GM18507 (cell line): Measurements from ENCODE around the gene POM121C.
A peak's percentile ranks its signal among the peaks of the same experiment; 100 is the strongest.
"Not testable (repeated sequence)": the region's sequence is repeated elsewhere in the genome, so short reads cannot be mapped to it uniquely, and the experiment has no call there.

ENCODE experiments used
- DNase-seq: peaks from one replicate; pipeline ENCODE4 v3.0.0; 2011; ENCODE audit warnings: low read depth; ENCODE audit not compliant: insufficient read length; ENCODE audit errors: extremely low spot score
- FAIRE-seq: peaks from 2 replicates; lab custom pipeline; 2011; peaks lifted over from hg19 to GRCh38; lab: Jason Lieb, UNC

POM121C gene

DNA sequence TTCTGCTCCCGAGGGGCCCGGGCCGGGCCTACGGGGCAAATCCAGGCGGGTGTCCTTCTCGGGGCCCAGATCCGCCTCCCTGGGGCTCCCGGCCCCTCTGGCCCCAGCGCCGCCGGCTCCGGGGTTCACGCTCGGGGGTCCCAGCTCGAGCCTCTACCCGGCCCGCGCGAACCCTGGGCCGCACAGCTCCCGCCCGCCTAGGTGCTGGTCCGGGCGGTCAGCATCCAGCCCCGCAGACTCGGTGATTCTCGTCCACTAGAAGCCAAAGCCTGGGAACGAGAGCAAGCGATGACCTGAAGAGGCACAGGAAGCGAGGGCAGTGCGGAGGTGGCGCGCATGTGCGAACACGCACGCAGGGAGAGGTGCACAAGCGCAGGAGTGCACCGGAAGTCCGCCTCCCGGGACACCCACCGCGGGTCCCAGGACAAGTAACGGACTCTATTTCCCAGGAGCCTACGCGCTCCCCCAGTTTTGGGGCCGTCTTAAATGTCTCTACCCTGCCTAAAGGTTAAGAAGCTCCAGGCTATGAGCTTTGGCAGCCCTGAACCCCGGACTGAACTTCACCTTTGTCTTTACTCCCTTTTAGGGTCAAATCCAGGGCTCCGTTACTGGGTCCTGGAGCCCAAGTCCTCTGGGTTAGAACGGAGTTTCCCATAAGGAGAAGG is at the start of gene POM121C:
Gene POM121C (minus strand): TSS at position 321 of the 665 bp plus-strand sequence. CDS start 44,803 bp downstream, outside the sequence.
- FAIRE-seq (peak; percentile 71), DNase-seq (peak; percentile 70)

DNA sequence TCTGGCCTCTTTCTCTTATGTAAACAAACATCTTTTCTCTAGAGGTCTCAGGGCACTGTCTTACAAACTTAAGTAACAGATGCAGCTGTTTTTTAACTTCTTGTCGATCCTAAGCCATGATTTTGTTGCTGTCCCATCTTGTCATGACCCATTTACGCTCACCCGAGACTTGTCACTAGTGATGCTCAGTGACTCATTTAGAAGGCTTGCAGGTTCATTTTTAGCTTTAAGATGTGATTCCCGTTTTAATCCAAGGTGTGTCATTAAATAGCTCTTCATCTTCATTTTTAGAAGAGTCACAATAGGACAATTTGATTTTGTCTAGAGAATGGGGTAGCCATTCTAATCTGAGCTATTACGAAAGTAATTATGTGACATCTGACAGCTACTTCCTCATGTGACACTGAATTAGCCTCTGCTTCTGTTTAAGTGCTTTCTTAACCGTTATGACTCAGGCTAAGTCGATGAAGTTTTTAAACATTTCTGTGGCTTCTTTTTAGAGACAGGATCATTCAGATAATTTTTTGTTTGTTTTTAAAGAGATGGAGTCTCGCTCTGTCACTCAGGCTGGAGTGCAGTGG is 48.7 kb upstream of the POM121C start:
- peak; percentile 74 for FAIRE-seq
- peak; percentile 46 for DNase-seq

DNA sequence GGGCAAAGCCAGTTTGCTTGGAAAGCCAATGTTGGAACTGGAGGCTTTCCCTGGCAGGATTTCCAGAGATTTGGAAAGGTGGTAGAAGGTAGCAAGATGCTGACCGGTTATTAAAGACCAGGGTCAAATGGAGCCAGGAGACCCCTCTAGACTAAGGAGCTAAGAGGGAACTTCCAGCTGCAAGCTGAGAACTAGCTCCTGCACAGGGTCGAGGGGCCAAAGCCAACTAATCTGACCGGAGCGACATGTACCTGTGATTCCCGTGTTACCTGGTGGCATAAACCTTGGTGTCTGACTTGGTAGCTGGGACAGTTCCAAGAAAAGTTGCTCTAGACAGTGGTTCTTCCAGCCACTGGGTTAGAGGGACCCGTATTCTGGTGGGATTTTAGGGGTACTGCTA is 47.8 kb upstream of the POM121C start:
- DNase-seq: no peak
- FAIRE-seq: no peak

DNA sequence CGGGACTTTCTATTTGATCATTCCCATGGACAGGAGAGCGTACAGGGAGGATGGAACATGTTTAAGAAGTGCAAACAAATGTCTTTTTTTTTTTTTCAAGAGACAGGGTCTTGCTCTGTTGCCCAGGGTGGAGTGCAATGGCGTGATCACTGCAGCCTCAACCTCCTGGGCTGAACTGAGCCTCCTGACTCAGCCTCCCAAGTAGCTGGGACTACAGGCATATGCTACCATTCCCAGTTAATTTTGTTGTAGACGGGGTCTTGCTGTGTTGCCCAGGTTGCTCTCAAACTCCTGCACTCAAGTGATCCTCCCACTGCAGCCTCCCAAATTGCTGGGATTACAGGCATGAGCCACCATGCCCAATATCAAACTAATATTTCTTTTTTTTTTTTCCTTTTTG is 46.5 kb upstream of the POM121C start:
- DNase-seq (no peak), FAIRE-seq (no peak)

DNA sequence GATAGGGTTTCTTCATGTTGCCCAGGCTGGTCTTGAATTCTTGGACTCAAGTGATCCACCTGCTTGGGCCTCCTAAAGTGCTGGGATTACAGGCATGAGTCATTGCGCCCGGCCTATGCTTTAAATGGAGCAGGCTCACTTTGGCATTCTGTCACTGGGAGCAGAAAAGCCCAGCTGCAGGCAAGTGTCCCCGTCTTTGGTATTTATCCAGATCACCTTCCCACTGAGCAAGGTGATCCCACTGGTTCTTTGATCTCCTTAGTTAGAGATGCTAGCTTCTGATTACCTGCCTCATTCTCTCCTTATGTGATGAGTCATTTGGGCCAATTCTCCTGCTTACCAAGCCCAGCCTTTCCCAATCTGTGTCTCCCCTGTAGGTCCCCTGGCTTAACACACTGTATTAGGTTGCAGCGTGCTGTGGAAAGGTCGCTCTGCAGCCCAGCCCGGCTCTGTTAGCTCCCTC is 45.3 kb upstream of the POM121C start:
- DNase-seq (no peak), FAIRE-seq (no peak)

DNA sequence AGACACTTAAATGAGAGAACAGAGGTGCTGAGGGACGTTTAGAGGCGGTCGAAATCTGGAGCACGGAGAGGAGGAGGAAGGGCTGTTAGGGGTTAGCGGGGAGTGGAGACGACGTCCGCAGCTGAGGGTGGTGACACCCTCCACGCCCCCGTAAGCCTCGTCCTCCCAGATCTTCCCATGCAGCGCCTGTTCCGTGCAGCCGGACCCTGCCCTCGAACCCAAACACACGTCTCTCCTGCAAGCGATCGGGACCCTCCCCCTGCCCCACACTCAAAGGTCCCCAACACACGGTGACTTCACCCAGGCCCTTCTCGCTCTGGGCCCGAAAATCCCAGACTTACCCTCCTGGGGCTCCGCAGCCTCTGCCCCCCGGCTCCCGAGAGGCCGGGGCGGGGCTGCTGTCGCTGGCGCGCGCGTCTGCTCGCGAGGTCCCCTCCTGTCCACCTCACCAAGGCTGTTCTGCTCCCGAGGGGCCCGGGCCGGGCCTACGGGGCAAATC is 41.2 kb upstream of the POM121C start:
- not testable (repeated sequence) for FAIRE-seq, DNase-seq

DNA sequence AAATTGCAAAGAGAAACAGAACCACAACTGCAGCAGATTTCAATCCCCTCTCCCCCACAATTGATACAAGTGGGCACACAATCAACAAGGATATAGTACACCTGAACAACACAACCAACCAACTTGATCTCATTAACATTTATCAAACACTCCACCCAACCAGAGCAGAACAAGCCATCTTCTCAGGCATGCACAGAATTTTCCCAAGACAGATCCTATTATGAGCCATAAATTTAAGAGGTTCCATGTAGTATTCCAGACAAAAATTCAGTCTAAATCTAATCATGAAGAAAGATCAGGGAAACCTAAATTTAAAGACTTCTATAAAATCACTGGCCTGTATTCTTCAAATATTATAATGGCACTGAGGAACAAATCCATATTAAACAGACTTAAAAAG is 35.6 kb upstream of the POM121C start:
- not testable (repeated sequence) for DNase-seq, FAIRE-seq

DNA sequence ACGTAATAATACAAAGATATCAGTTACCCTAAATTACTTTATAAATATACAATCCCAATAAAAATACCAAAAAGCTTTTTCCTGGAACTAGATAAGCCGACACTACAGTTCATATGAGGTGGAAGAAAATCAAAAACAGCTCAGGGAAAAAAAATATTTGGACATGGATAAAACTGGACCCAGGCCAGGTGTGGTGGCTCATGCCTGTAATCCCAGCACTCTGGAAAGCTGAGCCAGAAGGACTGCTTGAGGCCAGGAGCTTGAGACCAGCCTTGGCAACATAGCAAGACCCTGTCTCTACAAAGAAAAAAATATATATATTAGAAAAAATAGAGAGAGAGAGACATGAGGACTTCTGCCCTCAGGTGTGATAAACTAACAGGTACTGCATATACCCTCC is 32.7 kb upstream of the POM121C start:
- FAIRE-seq, DNase-seq: not testable (repeated sequence)

DNA sequence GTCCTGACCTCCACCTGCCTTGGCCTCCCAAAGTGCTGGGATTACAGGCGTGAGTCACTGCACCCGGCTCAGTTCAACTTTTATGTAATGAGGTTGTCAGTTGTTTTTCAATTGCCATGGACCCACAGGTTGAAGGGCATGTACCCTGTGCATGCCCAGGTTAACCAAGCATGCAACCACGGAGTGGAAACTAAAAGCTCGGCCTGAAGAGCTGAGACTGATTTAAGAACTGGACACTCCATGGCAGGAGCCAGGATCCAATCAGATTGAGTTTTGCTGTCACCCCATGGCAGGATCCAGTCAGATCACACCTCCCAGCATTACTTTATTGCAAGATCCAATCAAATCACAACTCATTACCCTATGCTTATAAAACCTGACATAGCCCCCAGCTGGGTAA is 22.9 kb upstream of the POM121C start:
- not testable (repeated sequence) for FAIRE-seq, DNase-seq

DNA sequence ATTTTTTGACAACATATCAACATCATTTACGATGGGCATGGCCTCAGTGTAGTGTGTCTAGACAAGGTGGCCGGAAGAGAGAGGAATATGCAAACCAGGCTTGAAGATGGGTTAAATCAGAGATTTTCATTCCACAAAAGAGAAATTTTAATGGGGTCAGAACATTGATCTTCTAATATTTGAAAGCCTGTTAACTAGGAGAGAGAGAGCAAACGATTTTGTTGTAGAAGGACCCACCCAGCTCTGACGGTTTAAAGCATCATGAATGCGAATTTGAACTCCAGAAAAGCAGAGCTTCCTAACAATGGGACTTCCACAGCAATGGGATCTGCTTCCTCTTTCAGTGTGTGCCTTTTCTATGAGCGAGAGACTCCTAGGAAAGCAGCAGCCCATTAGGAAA is 5.9 kb upstream of the POM121C start, which contains the start of gene SPDYE5:
Gene SPDYE5 (plus strand): TSS at position 301 of the 400 bp plus-strand sequence. CDS start 1,728 bp downstream, outside the sequence.
- FAIRE-seq, DNase-seq: not testable (repeated sequence)

DNA sequence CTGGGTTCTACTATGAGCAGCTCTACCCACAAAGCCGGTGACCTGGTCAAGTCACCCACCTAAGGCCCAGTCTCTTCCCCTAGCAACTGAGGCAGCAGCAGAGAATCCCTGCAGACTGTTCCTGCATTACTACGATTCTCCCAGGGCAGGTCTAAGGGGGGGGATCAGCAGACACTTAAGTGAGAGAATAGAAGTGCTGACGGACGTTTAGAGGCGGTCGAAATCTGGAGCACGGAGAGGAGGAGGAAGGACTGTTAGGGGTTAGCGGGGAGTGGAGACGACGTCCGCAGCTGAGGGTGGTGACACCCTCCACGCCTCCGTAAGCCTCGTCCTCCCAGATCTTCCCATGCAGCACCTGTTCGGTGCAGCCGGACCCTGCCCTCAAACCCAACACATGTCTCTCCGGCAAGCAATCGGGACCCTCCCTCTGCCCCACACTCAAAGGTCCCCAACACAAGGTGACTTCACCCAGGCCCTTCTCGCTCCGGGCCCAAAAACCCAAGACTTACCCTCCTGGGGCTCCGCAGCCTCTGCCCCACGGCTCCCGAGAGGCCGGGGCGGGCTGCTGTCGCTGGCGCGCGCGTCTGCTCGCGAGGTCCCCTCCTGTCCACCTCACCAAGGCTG is 632 bp downstream of the POM121C start:
- not testable (repeated sequence) for DNase-seq, FAIRE-seq

DNA sequence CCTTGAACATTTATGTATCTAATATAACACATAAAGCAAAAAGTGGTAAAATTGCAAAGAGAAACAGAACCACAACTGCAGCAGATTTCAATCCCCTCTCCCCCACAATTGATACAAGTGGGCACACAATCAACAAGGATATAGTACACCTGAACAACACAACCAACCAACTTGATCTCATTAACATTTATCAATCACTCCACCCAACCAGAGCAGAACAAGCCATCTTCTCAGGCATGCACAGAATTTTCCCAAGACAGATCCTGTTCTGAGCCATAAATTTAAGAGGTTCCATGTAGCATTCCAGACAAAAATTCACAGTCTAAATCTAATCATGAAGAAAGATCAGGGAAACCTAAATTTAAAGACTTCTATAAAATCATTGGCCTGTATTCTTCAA is 5.8 kb downstream of the POM121C start:
- not testable (repeated sequence) for DNase-seq, FAIRE-seq

DNA sequence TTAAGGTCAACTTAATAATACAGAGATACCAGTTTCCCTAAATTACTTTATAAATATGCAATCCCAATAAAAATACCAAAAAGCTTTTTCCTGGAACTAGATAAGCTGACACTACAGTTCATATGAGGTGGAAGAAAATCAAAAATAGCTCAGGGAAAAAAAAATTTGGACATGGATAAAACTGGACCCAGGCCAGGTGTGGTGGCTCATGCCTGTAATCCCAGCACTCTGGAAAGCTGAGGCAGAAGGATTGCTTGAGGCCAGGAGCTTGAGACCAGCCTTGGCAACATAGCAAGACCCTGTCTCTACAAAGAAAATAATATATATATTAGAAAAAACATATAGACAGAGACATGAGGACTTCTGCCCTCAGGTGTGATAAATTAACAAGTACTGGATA is 8.6 kb downstream of the POM121C start:
- FAIRE-seq, DNase-seq: not testable (repeated sequence)

DNA sequence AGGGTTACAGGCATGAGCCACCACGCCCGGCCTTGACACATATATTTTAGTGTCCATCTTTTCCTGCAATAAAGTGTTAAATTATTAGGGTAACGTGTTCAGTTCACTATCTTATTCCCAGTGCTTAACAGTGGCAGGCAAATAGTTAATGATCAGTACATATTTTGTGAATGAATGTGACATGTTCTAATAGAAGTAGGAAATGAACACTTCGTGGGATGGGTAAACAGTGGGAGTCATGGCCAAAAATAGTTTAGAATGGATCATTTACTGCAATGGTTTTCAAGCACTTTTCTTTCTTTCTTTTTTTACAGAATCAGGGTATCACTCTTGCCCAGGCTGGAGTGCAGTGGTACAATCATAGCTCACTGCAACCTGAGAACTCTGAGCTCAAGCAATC is 15.9 kb downstream of the POM121C start:
- not testable (repeated sequence) for FAIRE-seq

DNA sequence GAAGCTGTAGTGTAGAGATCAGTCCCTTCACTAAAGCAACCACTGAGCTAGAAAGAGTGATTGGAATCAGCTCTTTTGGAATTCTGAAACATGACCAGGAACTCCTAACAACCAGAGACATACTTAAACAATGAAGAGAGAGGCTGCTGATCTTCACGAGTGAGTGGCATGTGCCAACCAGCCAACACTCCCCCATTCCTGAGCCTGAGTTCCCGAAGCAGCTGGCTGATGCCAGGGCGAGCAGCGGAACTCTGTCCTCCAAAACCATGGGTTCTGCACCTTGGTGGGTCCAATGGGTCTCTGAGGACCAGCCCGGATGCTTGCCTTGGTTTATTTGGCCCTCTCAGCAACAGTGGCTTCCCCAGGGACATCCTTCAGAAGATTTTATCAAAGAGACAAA is 25.6 kb downstream of the POM121C start:
- not testable (repeated sequence) for DNase-seq, FAIRE-seq

More for the DNA sequence above, 15.9 kb downstream of the POM121C start:
- DNase-seq: not testable (repeated sequence)

DNA sequence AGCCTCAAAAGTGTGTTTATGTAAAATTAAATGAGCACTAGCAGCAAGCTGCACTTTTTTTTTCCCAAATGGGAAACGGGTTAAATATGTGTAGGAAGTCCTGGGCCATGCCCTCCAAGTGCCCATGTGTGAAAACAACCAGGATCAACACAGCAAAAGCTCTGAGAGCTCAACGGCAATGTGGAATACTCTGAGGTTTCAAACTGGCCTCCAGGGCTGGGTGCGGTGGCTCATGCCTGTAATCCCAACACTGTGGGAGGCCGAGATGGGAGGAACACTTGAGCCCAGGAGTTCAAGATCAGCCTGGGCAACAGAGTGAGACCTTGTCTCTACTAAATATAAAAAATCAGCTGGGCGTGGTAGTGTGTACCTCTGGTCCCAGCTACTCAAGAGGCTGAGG is 28.1 kb downstream of the POM121C start:
- DNase-seq, FAIRE-seq: not testable (repeated sequence)

DNA sequence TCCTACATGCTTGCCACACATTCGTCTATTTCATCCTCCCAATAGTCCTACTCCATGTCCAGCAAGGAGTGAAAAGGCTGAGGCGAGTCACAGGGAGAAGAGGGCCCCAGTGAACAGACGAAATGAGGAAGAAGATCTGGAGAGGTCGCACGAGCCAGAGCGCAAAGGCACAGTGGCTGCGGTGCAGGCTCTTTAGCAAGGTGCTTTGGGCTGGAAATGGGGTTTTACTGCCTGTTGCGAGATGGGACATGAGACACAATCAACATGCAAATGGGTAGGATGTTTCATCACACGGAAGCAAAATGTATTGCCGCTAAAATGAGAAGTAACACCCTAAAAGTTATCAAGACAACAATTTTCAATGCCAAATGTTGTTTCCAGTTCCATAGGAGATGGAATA is 29.7 kb downstream of the POM121C start:
- not testable (repeated sequence) for FAIRE-seq, DNase-seq

DNA sequence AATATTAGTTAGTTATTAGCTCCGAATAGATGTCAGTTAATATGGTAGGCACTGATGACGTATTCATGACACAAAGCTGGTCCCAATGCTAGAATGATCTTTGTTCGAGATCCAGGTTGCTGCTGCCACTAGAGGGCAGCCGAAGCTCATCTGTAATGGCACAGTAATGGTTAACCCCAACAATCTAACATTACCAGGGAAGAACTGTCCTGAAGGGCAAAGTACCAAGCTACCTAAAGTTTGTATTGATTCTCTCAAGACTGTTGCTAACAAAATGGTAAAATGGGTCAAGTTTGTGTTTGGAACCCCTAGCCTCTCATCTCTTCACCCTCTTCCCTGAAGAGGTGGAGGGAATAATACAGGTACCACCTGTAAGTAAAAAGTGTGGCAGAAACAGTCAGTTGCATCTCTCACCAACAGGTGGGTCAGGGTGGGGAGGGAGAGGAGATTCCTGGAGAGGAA is 33.6 kb downstream of the POM121C start:
- FAIRE-seq: peak; percentile 54

DNA sequence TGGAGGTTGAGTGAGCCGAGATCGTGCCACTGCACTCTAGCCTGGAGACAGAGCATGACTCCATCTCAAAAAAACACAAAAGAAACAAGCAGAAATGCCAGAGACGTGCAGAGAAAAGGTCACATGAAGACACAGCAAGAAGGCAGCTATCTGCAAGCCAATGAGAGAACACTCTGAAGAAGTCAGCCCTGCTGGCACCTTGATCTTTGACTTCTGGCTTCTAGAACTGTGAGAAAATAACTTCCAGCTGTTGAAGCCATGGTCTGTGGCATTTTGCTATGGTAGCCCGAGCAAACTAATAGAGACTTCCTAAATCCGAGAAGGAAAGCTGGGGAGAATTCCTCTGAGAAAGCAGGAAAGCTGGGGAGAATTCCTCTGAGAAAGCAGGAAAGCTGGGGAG is 36.2 kb downstream of the POM121C start:
- FAIRE-seq, DNase-seq: not testable (repeated sequence)

More for the DNA sequence above, 33.6 kb downstream of the POM121C start:
- not testable (repeated sequence) for DNase-seq
